Measurements from ENCODE around the gene OLFML1.

GRCh38 chr11:7513234-7514098 lies 28.2 kb downstream of the OLFML1 start, which contains the start of gene PPFIBP2:
- TF ChIP-seq EP300 (conservative IDR thresholded peaks at IDR 0.05; ENCODE audit: poor library complexity, severe bottlenecking): no peak
- TF ChIP-seq CTCF (IDR thresholded peaks at IDR 0.05; ENCODE audit: poor library complexity, severe bottlenecking): peak; percentile 89

Data from neural cell (in vitro differentiated cells).